Muscle layer of colon (tissue), 2 donors: ENCODE results near the gene CA11.

Source experiments
- H3K27ac ChIP-seq: one replicate; pipeline ENCODE4 v1.7.0; 2013; ENCODE audit warnings: low read depth, mild to moderate bottlenecking, low read length, moderate library complexity
- H3K27me3 ChIP-seq, 2 donors: one replicate each; pipeline ENCODE4 v1.7.0; 2013; ENCODE audit warnings: low read length in 2 of 2, mild to moderate bottlenecking in 2 of 2; ENCODE audit not compliant: insufficient read depth in 2 of 2, control insufficient read depth in 1 of 2
- H3K36me3 ChIP-seq: one replicate; pipeline ENCODE4 v1.7.0; 2013; ENCODE audit warnings: mild to moderate bottlenecking, low read length; ENCODE audit not compliant: insufficient read depth
- H3K4me1 ChIP-seq: one replicate; pipeline ENCODE4 v1.7.0; 2013; ENCODE audit warnings: mild to moderate bottlenecking, low read length; ENCODE audit not compliant: insufficient read depth
- H3K4me3 ChIP-seq, 2 donors: one replicate each; pipeline ENCODE4 v1.7.0; 2013; ENCODE audit warnings: low read length in 2 of 2, low read depth in 1 of 2, mild to moderate bottlenecking in 1 of 2, moderate library complexity in 1 of 2
- H3K9ac ChIP-seq: one replicate; pipeline ENCODE4 v1.7.0; 2013; ENCODE audit warnings: low read length
- H3K9me3 ChIP-seq: one replicate; pipeline ENCODE4 v1.7.0; 2013; ENCODE audit warnings: mild to moderate bottlenecking, low read length
- donor health status: abdominal sarcoma.
- donor health status: Adenocarcinoma of cecum.

Gene CA11

GRCh38 chr19:48651683-48652048 lies 5.7 kb upstream of the CA11 start:
- no peaks in the 10 kb centered on the region for H3K9me3 ChIP-seq
- no peaks in the 10 kb centered on the region for H3K4me1 ChIP-seq
- H3K27me3 ChIP-seq: peaks cover 0 to 4% of the 10 kb centered on the region in 2 donors
- H3K4me3 ChIP-seq: no peak overlapping the region
- H3K9ac ChIP-seq: no peak overlapping the region
- H3K27ac ChIP-seq: no peak overlapping the region
- H3K36me3 ChIP-seq: no peaks in the 10 kb centered on the region

GRCh38 chr19:48650974-48651682 lies 5.1 kb upstream of the CA11 start:
- no peak overlapping the region for H3K9ac ChIP-seq

GRCh38 chr19:48648134-48648533 lies 2.1 kb upstream of the CA11 start:
- Histone ChIP-seq H3K4me1 (peaks cover 21% of the 10 kb centered on the region), H3K36me3 (no peaks in the 10 kb centered on the region), H3K9ac (no peak overlapping the region), H3K4me3 (no peak overlapping the region), H3K9me3 (no peaks in the 10 kb centered on the region), H3K27ac (no peak overlapping the region), H3K27me3 (no peaks in the 10 kb centered on the region)

More at GRCh38 chr19:48650974-48651682, 5.1 kb upstream of the CA11 start:
- Histone ChIP-seq H3K27me3 (peaks cover 0 to 4% of the 10 kb centered on the region in 2 donors), H3K4me3 (no peak overlapping the region), H3K4me1 (peaks cover under 1% of the 10 kb centered on the region), H3K27ac (no peak overlapping the region), H3K9me3 (no peaks in the 10 kb centered on the region), H3K36me3 (no peaks in the 10 kb centered on the region)

GRCh38 chr19:48646722-48647216 lies 782 bp upstream of the CA11 start:
- no peak overlapping the region for H3K9ac ChIP-seq
- peaks cover 21% of the 10 kb centered on the region for H3K4me1 ChIP-seq
- H3K4me3 ChIP-seq: peak overlapping the region in 1 of 2 donors; percentile 86
- H3K27me3 ChIP-seq: no peaks in the 10 kb centered on the region
- H3K27ac ChIP-seq: no peak overlapping the region
- no peaks in the 10 kb centered on the region for H3K9me3 ChIP-seq
- no peaks in the 10 kb centered on the region for H3K36me3 ChIP-seq

- Histone ChIP-seq H3K9me3 (no peaks in the 10 kb centered on the region), H3K27me3 (no peaks in the 10 kb centered on the region), H3K4me3 (peak overlapping the region; percentile 66 to 86), H3K27ac (peak overlapping the region; percentile 89), H3K36me3 (no peaks in the 10 kb centered on the region), H3K9ac (peak overlapping the region; percentile 82), H3K4me1 (peaks cover 21% of the 10 kb centered on the region)
Measured at GRCh38 chr19:48645620-48646000, 377 bp downstream of the CA11 start.

DNA sequence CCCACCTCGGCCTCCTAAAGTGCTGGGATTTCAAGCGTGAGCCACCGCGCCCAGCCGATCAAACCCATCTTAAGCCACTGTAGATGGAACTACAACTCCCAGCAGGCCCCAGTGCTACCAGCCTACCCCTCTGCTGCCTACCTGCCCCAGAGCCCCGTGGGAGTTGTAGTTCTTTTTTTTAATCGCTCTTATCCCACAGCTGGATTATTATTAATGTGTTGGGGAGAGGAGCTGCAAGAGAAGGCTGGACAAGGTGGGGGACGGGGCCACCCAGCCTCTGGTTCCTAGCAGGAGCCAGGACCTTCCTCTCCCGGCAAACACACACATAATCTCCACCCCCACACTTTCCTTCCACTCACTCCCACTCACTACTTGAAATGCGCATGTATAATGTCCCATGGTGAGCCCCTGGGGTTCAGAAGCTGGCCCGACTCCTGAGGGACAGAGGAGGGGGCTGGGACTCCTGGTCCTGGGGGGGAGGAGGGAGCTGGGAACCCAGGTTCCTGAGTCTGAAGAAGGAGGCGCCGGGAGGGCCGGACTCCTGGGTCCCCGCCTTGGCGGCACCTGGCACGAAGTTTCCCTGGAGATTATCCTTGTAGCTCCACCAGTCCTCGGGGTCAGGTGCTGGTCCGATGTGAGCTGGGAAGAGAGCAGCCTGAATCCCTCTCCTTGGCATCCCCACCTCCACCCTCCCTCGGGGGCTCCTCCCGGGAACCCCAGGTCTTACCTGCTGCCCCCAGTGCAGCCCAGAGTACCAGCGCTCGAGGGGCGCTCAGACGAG lies 958 bp downstream of the CA11 start:
- no peaks in the 10 kb centered on the region for H3K27me3 ChIP-seq
- H3K9ac ChIP-seq: peak overlapping the region; percentile 82
- no peaks in the 10 kb centered on the region for H3K36me3 ChIP-seq
- H3K4me3 ChIP-seq: peak overlapping the region; percentile 66 to 86
- H3K4me1 ChIP-seq: peaks cover 21% of the 10 kb centered on the region
- peak overlapping the region; percentile 89 for H3K27ac ChIP-seq
- H3K9me3 ChIP-seq: no peaks in the 10 kb centered on the region

DNA sequence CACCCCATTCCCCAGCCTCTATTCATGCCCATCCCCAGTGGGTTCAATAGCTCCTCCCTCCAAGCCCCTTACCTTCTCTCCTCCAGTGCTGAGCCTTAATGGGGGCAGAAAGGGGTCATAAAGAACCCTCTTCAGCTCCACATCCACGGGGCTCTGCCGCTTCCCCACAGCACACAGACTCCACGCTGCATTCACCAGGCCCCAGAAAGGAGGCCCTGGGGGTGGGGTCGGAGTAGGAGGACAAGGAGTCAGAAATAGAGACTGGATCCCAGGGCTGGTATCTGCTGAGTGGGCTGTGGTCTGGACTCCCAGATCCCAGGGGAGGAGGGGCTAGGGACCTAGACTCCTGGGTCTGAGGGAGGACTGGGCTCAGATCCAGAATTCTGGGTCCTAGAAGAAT lies 1.6 kb downstream of the CA11 start:
- Histone ChIP-seq H3K9me3 (no peaks in the 10 kb centered on the region), H3K27ac (no peak overlapping the region), H3K36me3 (no peaks in the 10 kb centered on the region), H3K4me3 (peak overlapping the region in 1 of 2 donors; percentile 86), H3K9ac (no peak overlapping the region), H3K27me3 (no peaks in the 10 kb centered on the region), H3K4me1 (peaks cover 21% of the 10 kb centered on the region)

- Histone ChIP-seq H3K36me3 (no peaks in the 10 kb centered on the region), H3K27ac (no peak overlapping the region), H3K4me3 (no peak overlapping the region), H3K27me3 (no peaks in the 10 kb centered on the region), H3K9ac (no peak overlapping the region), H3K4me1 (peaks cover 29% of the 10 kb centered on the region), H3K9me3 (no peaks in the 10 kb centered on the region)
Measured at GRCh38 chr19:48642862-48643261, 3.1 kb downstream of the CA11 start.

DNA sequence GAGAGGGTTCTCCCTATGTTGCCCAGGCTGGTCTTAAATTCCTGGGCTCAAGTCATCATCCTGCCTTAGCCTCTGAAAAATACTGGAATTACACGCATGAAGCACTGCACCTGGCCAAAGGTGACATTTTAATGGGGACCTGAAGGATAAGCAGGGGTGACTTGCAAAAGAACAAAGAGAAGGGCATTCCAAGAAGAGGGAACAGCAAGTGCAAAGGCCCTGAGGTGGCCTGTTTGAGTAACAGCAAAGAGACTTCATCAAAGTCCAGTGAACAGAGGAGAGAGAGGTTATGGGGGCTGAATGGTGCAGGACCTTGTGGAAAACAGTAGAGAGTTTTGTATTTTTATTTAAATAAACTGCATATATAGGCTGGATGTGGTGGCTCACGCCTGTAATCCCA lies 4.1 kb downstream of the CA11 start:
- H3K9ac ChIP-seq: no peak overlapping the region
- H3K9me3 ChIP-seq: no peaks in the 10 kb centered on the region
- no peaks in the 10 kb centered on the region for H3K36me3 ChIP-seq
- H3K4me1 ChIP-seq: peaks cover 29% of the 10 kb centered on the region
- H3K27ac ChIP-seq: no peak overlapping the region
- no peak overlapping the region for H3K4me3 ChIP-seq
- H3K27me3 ChIP-seq: no peaks in the 10 kb centered on the region

- Histone ChIP-seq H3K9me3 (no peaks in the 10 kb centered on the region), H3K9ac (no peak overlapping the region), H3K4me1 (peaks cover 19% of the 10 kb centered on the region), H3K27me3 (no peaks in the 10 kb centered on the region), H3K36me3 (no peaks in the 10 kb centered on the region), H3K27ac (no peak overlapping the region), H3K4me3 (no peak overlapping the region)
Measured at GRCh38 chr19:48639483-48640375, 6.3 kb downstream of the CA11 start.

GRCh38 chr19:48638831-48639381 lies 7.1 kb downstream of the CA11 start:
- peak overlapping the region; percentile 71 for H3K9ac ChIP-seq
- peaks cover 18% of the 10 kb centered on the region for H3K4me1 ChIP-seq
- peak overlapping the region; percentile 64 for H3K27ac ChIP-seq
- H3K27me3 ChIP-seq: no peaks in the 10 kb centered on the region
- peak overlapping the region; percentile 3 to 91 for H3K4me3 ChIP-seq
- H3K9me3 ChIP-seq: no peaks in the 10 kb centered on the region
- H3K36me3 ChIP-seq: no peaks in the 10 kb centered on the region
